AG09319 (cell line): ENCODE results near the gene SLC36A3.
A peak's percentile ranks its signal among the peaks of the same experiment; 100 is the strongest.
"Not testable (repeated sequence)": the region's sequence is repeated elsewhere in the genome, so short reads cannot be mapped to it uniquely, and the experiment has no call there.

ENCODE experiments used
- DNase-seq: peaks from one replicate; pipeline ENCODE4 v3.0.0-alpha.2; 2010; ENCODE audit warnings: low read depth; ENCODE audit errors: extremely low read depth
- TF ChIP-seq, protein P1 (sequence below): IDR thresholded peaks from 2 replicates; pipeline ENCODE4 v1.5.1; 2011; ENCODE audit warnings: low read depth, mild to moderate bottlenecking, inconsistent platforms, low read length, moderate library complexity

SLC36A3 gene

DNA sequence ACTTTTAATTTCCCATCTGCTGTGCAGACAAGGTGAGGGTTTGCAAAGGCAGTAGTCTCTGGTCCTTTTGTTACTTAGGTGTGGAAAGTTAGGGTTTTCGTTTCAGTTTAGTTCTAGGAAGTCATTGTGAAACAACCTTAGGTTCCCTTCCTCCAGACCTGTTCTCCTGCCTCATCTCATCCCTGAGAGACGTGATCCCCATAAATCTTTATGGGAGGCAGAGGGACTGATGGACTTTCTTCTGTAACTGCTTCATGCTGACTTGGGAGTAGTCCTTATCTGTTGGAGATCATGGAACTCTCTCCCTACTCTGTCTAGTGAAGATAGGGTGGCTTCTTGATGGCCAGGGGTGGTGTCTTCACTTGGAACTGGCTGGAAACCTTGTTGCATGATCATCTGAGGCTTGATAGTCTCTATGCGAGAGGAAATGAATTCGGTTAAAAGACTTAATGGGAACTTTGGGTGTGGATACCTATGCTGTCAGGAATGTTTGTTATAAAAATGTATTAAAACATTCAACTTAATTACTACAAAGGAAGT lies 57.8 kb downstream of the SLC36A3 start:
- TF ChIP-seq, protein P1, sequence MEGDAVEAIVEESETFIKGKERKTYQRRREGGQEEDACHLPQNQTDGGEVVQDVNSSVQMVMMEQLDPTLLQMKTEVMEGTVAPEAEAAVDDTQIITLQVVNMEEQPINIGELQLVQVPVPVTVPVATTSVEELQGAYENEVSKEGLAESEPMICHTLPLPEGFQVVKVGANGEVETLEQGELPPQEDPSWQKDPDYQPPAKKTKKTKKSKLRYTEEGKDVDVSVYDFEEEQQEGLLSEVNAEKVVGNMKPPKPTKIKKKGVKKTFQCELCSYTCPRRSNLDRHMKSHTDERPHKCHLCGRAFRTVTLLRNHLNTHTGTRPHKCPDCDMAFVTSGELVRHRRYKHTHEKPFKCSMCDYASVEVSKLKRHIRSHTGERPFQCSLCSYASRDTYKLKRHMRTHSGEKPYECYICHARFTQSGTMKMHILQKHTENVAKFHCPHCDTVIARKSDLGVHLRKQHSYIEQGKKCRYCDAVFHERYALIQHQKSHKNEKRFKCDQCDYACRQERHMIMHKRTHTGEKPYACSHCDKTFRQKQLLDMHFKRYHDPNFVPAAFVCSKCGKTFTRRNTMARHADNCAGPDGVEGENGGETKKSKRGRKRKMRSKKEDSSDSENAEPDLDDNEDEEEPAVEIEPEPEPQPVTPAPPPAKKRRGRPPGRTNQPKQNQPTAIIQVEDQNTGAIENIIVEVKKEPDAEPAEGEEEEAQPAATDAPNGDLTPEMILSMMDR = no peak
- no peak for DNase-seq

DNA sequence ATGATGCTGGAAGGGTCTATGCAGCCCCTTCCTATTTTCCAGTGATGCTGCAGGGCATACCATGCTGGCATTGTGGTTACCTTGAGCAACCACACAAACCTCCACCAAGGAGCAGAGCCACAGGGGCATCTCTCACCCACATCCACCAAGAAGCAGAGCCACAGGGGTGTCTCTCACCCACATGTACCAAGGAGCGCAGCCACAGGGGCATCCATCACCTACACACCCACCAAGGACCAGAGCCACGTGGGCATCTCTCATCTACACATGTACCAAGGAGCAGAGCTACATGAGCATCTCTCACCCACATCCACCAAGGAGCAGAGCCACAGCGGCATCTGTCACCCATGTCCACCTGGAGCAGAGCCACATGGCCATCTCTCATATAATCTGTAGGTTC lies 59.4 kb downstream of the SLC36A3 start:
- no peak for DNase-seq

DNA sequence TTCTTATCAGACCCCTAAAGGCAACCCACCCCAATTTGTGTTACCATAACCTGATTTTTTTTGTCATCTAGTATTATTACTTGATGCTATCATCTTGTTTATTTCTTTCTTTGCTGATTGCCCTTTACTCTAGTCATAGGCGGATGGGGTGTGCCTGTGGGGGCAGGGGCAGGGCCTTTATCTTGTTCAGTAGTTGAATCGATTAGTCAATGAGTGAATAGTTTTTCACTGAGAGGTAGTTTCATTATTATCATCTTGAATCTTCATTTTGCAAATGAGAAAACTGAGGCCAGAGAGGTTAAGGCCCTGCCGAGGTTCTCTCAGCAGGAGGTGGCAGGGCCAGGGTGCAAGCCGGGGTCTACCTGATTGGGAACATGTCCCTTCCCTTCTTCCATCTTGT lies 60.0 kb downstream of the SLC36A3 start:
- TF ChIP-seq, protein P1 = no peak
- DNase-seq = no peak

More for the DNA sequence above, 59.4 kb downstream of the SLC36A3 start:
- TF ChIP-seq, protein P1 = no peak

DNA sequence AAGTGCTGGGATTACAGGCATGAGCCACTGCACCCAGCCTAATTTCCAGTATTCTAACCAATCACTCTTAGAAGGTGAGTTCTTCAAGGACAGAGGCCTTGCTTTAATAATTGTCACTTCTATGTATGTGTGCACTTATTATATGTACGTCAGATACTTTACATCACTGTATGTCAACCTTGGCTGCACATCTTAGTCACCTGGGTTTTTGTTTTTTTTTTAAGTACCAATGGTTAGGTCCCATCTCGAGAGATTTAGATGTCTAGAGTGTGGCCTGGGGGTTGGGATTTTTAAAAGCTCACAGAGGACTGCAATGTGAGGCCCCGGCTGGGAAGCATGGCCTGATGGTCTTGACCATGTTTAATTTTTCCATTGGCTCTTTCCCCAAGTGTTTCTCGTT lies 60.4 kb downstream of the SLC36A3 start:
- no peak for DNase-seq
- TF ChIP-seq, protein P1 = no peak

DNA sequence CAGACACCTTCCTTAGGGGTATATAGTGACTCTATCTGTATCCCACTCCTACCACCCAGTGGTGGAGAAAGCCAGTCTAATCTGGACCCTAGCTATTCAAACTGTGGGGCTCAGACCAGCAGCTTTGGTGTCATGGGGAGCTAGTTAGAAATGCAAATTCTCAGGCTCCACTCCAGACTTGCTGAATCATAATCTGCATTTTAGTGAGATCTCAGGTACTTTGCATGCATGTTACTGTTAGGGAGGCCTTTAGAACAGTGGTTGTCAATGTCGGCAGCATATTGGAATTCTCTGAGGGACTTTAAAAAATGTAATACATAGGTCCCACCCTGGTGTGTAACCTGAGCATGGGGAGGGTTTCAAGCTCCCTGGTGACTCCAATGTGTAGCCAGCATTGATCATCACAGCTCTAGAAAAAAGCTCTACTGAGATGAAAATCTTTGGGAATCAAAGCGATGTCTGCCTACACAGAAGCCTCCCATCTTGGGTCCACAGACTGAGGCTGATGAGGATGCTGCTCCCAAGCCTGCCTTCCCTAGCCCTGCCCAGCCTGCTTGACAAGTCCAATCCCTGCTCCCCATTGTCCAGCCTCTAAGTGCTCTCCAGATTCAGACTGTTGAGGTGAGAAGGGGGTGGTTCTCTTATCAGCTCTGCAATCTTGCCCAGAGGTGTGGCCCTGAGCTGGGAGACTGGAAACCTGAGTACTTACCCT lies 62.5 kb downstream of the SLC36A3 start:
- TF ChIP-seq, protein P1 = no peak
- DNase-seq = no peak

DNA sequence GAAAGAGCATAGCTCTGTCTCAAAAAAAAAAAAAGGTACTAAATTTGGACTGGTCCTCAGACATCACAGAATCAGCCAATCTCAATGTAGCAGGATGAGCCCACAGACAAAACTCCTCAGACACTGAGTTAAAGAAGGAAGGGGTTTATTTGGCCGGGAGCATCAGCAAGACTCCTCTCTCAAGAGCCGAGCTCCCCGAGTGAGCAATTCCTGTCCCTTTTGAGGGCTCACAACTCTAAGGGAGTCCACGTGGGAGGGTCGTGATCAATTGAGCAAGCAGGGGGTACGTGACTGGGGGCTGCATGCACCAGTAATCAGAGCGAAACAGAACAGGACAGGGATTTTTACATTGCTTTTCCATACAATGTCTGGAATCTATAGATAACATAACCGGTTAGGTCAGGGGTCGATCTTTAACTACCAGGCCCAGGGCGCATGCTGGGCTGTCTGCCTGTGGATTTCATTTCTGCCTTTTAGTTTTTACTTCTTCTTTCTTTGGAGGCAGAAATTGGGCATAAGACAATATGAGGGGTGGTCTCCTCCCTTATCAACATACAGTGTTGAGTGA lies 63.2 kb downstream of the SLC36A3 start:
- not testable (repeated sequence) for DNase-seq

DNA sequence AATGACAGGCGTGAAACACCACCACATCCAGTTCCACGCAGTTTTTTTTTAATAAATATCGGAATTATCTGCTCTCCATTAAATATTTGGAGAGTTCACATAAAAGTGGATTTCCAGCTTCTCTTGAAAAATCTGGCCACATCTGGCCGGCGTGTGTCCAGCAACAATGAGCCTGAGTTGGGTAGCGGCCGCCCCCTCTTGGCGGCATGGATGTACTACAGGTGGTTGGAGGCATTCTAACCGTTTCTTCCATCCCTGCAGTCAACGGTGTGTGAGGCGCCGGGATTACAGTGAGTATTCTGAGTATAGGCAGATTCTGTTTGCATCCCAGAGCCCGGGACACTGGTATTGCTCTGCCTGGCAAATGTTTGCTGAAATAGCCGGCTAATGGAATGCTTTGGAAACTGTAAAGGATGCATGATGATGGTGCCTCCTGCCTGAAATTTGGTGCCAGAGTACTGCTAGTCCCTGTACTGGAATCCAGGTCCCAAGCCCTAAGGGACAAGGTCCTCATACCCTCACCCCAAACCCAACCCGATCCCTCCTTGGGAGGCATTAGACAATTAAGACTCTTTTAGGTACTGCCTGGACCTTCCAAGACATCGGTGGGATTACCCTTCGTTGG lies 64.2 kb downstream of the SLC36A3 start:
- peak; percentile 15 for DNase-seq
- TF ChIP-seq, protein P1 = peak; percentile 66
